ENCODE measurements around the gene ANKRD39. TPM values are rescaled to one million over a fixed set of nuclear protein-coding genes. Genes with fewer than 3 reads are reported as not detected.

ANKRD39 gene
- total RNA-seq, 1 donor from 2014 or later: 38.0 TPM

DNA sequence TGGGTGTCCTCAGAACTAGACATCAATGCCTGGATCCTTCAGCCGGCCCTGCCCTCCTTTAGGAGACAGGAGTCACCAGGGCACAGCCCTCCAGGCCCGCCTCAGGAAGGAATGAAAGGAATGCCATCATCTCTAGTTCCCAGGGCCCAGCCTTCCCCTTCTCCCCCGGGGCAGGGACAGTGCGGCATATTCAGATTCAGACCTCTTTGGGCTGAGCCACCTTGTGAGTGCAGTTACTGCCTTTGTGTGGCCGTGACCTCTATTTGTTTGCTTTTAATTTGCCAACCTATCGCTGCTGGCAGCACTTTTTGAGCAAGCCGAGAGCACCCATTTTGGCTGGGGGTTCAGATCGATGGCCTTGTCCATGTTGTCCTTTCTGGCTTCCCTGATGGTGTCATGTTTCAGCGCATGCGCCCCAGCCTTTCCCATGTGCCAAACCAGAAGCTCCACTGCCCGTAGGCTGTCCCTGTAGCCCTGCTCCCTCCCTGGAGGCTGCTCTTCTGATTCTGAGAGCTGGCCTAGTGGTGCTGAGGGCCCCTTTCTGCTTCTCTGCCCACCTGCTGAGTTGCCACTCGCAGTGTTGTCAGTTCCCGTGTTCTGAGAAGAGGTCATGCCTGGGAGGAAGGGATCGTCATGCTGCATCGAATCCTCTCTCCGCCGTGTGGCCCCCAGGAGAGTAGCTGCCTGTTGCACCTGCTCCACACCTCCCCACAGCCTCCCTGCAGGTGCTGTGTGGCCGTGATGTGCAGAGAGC, 24.9 kb downstream of the ANKRD39 start:
- intact Hi-C loops (cut with micrococcal nuclease): no loop called here

DNA sequence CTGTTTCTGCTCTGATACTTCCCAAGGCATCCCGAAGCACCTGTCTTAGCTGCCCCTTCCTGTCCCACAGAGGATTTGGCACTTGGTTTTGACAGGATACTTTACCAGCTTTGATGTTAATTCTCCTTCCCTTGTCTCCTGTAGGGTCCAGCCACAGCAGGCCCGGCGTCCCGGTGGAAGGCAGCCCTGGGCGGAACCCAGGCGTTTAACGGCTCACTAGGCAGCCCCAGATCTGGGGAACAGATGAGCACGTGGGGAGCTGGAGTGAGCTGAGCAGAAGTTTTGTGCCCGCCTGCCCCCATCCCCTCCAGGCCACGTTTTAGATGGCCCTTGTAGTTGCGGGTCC, 25.4 kb downstream of the ANKRD39 start:
- intact Hi-C loops (cut with micrococcal nuclease): no loop called here

DNA sequence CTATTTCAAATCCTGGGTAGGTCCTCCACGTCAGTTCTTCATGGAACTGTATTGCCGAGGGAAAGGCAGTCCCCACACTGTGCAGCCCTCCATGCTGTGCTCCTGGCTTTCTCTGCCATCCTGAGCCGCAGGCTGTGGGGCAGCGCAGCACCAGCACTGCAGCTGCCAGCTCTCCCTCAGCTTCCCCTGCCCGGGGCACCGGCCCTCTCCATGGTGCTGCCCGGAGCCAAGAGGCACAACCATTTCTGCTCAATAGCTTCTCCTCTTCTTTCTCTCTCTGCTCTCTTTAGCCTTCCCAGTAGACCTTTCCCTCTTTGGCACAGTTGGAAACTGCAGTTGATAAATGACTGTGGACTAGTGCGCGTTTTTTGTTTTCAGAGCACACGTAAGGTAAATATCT, 26.1 kb downstream of the ANKRD39 start:
- intact Hi-C loops (cut with micrococcal nuclease): no loop called here

DNA sequence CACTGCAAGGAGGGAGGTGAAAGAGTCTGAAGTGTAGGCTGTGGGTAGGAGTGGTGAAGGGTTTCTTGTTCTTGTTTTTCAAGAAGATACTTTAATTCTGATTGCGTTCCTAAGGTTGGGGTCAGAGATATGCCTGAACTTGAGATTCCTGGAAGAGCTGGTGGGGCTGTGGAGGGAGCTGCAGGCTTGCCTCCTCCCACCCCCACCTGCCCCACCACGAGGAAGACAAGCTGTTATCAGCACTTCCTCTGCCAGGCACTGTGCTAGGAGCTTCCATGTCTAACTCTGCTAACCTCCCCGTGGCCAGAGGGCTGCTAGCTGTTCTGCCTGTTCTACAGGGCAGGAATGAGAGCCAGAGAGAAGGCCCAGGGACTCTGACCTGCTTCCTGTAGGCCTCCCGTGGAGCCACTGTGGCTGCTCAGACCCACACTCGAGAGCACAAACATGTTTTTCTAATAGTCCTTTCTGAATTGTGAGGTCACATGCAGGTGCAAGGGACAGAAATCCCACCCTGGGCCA, 27.7 kb downstream of the ANKRD39 start:
- intact Hi-C loops (cut with micrococcal nuclease): no loop called here

DNA sequence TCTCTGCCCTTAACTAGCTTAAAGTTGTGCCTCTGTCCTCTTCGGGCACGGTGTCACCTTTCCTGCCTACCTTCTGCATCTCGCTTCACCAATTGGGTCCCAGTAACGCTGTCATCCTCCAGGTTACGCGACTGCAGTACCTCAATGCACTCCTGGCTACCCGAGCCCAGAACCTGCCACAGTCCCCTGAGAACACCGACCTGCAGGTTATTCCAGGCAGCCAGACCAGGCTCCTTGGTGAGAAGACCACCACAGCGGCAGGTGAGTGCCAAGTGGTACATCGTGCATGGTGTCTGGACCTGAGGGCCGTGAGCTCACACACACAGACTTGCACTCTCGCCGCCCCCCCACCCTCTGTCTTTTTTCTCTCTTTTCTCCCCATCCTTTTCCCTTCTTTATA, 28.9 kb downstream of the ANKRD39 start:
- intact Hi-C loops (cut with micrococcal nuclease): no loop called here

DNA sequence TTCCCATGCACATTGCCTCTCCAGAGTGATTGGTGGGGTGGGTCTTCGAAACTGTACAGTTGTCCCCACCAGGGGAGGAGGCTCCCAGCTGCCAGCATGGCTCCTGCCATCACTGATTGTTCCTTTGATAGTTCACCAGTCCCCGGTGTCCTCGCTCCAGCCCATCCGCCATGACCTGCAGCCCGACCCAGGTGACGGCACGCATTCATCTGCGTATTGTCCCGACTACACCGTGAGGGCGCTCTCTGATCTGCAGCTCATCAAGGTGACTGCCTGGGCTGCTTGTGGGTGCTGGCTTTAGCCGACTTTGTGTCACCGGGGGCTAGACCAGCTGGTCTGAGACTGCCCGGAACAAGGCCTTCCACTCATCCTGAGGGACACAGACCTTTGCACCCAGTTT, 29.4 kb downstream of the ANKRD39 start:
- intact Hi-C loops (cut with micrococcal nuclease): no loop called here

DNA sequence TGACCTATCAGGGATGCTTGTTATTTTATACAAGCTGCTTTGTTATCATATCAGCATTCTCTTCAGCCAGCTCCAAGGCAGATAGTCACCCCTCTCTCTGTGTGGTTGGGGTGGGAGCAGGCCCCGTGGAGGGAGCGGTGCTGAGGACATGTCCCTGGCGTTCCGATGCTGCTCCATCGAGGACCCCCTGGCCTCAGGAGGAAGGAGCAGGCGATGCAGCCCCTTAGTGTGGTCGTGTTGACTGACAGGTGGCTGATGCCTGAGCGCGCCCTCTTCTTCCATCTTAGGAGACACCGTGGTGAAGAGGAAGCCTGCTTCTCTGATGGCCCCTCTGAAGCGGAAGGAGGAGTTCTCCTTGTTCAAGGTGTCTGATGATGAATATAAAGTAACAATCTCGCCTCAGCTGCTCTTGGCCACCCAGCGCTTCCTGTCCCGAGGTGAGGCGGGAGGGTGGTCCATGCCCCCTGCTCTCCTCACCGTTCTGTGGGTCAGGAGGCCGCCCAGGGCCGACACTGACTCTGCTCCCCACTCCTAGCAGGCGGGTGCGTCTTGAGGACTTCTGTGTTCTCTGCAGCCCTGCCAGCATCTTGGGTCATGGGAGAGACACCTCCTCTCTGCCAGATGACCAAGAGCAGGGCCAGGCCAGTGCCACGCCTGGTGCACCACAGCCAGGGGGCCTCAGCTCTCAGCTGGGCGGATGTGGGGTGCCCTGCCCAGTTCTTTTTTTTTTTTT, 31.1 kb downstream of the ANKRD39 start:
- intact Hi-C loops (cut with micrococcal nuclease): no loop called here

DNA sequence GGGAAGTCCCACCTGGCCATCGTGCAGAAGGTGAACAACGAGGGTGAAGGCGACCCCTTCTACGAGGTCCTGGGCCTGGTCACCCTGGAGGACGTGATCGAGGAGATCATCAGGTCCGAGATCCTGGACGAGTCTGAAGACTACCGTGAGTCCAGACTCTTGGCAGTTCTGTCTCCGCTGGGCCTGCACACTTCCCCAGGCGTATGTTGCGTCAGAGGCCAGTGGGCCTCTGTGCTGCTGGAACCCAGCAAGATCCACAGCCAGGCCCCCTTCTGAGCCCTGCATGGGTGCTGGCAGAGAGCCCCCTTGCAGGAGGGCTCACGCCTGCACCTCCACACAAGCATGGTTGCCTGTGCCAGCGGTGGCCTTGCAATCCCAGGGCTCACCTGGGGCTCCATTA, 32.8 kb downstream of the ANKRD39 start:
- intact Hi-C loops (cut with micrococcal nuclease): no loop called here

DNA sequence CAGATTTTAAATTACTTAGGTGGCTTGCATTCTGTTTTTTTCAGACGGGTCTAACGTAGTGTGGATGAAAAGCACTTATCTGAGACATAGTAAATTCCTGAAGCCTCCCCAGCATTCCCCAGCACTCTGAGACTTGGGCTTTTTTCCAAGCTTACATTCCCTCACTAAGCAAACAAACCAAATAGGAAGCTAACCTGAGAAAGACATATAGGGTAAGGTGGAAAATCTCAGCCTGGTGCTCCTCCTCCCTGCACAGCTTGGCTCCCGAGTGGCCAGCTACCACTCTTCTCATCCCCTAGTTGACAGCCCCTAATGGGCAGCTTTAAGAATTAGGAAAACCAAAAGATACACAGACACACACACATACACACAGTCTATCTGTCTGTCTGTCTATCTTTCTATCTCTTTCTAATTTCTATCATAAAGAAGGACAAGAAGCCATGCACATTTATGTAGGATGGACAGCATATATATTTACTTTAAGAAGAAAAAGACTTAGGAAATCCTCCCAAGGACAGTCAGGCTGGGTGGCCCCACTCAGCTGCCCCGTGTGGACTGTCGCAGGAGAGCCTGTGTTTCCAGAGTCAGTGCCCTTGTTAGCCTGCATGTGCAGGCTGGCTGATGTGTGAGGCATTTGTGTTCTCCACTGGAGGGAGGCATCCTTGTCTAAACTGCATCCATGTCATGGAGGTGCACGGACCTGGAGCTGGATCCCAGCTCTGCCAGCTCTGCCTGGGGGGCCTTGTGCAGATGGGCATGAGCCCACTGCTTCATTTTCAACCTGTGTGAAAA, 33.5 kb downstream of the ANKRD39 start:
- intact Hi-C loops (cut with micrococcal nuclease): no loop called here

DNA sequence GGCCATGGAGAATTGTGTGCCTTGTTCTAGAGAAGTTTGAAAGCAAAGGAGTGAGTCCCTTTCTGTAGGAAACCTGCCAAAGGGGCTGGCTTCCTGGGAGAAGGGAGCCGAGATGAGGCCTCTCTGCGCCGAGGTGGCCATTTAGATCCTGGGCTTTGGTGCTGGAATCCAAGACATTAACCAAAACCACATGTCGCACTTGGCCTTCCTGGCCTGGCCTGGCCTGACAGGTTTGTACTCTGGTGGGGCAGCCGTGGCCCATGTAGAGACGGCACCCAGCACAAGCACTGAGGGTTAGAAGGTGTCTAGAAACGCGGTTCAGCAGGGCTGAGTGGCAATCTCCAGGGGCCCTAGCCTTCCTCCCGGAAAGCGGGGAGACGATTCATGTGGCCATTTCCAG, 34.6 kb downstream of the ANKRD39 start:
- intact Hi-C loops (cut with micrococcal nuclease): no loop called here

DNA sequence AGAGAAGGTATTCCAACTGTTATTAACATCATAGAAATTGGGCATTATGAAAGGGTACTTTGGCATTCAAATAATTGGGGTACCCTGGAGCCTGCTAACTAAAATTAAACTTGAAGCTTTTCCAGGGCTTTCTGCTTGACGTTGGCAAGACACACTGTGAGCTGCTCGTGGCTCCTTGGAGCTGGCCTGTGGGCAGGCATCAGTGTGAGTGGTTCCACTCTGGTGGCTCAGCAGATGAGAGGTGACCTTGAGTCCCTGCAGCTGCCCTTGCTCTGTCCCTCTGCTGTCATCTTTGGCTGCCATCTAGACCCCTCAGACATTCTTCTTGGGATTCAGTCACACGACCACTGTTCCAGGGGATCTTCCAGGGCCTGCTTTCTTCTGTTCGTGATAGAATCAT, 35.0 kb downstream of the ANKRD39 start:
- intact Hi-C loops (cut with micrococcal nuclease): no loop called here

DNA sequence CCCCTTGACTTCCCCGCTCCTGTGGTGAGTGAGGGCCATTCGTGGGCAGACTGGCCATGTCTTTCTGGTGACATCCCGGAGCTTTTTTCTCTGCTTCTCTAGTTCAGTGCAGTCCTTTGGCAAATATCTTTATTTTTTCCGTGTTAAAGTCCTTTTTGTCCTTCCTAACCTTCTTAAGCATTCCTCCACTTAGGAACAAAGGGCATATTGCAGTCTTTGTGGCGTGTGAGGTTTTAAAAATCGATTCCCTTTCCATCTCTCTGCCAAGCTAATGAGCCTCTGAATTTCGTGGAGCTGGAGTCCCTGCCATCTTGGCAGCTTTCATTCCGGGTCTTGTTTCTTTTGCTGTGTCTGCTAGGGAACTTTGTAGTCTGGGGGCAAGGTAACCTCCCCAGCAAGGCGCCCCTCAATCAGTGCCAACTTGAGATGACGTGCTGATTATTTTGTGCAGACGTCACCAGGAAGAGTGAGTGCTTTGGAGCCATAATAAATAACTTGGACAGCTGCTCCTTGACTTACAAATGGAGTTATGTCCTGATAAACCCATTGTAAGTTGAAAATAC, 36.6 kb downstream of the ANKRD39 start:
- intact Hi-C loops (cut with micrococcal nuclease): no loop called here

DNA sequence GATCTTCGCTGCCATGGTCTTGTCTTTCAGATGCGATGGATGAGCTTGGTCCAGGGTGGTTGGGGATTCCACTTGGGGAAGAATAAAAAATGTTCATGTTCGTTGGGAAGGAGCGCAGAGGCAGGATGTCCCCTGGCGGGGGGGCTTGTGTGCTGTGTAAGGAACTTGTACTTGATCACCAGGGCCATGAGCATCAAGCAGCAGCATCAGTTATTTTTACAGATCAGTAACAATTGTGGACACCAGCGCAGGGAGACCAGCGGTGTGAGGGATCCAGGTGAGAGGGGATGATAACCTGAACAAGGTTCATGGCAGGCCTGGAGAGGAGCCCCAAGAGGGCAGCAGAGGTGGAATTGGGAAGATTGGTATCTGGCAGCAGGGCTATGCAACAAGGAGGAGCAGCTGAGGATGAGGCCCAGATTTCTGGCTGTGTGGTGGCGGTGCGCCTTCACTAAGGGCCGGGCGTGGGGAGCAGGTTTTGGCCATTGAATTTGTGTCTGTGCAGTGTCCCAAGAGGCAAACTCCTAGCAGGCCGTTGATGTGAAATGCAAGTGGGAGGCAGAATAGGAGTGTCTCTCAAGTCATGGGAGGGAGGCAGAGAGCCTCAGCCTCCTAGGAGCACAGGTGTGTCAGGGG, 37.8 kb downstream of the ANKRD39 start:
- intact Hi-C loops (cut with micrococcal nuclease): no loop called here

DNA sequence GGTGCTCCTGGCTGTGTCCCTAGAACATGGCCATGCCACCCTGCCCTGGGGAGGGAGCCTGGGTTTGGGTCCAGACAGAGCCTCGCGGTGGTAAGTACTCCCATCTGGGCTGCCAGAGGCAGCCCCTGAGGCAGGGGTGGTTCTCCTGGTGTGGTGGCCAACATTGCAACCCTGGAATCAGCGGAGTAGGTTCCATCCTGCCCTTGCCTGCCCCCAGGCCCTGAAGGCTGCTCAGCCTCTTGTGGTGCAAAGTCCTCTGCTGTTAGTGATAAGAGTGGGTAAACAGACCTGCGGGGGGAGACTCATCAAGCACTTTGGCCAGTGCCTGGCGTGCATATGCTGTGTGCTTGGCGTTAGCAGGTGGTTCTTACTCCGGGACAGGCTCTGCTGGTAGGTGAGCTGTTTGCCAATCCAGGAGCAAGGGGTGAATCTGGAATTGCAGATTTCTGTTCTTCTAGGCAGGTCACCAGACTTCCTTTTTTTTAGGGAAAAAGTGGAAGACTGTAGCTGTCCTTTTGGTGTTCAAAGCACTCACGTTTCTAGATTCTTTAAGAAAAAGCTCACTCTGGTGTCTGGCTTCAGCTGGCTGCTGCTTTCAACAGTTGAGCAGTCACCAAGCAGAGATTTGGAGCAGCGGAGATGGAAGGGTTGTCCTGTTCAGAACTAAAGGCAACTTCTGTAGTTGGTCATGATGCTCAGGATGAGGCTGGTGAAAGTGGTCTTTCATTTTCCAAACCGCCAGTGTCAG, 38.5 kb downstream of the ANKRD39 start:
- intact Hi-C loops (cut with micrococcal nuclease): no loop called here

DNA sequence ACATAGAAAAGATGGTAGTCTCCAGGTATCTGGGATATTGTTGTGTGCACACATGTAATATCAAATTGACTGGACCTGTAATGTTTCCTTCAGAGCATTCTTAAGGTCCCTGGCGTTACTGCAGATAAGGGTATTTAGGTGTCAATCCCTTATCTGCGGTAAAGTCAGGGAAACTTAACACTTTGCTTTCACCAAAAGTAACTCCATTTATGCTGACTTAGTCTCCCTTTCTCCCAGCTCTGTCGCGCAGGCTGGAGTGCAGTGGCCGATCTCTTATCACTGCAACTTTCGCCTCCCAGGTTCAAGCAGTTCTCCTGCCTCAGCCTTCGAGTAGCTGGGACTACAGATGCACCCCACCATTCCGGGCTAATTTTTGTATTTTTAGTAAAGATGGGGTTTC, 39.9 kb downstream of the ANKRD39 start:
- intact Hi-C loops (cut with micrococcal nuclease): loop anchor here (2.0 kb wide), 1 partner anchor 57 kb away; the partner anchor contains the start of gene CNNM4

DNA sequence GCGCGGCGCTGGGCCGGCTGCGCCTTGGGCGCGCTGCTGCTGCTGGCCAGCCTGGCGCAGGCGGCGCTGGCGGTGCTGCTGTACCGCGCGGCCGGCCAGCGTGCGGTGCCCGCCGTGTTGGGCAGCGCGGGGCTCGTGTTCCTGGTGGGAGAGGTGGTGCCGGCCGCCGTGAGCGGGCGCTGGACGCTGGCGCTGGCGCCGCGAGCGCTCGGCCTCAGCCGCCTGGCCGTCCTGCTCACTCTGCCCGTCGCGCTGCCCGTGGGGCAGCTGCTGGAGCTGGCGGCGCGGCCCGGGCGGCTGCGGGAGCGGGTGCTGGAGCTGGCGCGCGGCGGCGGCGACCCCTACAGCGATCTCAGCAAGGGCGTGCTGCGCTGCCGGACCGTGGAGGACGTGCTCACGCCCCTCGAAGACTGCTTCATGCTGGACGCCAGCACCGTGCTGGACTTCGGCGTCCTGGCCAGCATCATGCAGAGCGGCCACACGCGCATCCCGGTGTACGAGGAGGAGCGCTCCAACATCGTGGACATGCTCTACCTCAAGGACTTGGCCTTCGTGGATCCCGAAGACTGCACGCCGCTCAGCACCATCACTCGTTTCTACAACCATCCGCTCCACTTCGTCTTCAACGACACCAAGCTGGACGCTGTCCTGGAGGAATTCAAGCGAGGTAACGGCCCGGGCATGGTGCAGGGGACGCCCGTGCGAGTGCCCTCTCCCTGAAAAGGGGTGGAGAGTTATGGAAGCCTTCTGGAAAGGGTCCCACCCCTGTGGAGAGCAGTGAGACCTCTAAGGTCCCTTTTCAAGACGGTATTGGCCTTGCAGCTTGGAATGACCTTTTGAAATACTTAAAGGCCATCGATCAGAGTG, 40.7 kb downstream of the ANKRD39 start:
- intact Hi-C loops (cut with micrococcal nuclease): loop anchor here (1.0 to 2.0 kb wide), 6 partner anchors 22 to 179 kb away; partner anchors contain the start of genes ANKRD39, CNNM4, KANSL3 and LMAN2L

DNA sequence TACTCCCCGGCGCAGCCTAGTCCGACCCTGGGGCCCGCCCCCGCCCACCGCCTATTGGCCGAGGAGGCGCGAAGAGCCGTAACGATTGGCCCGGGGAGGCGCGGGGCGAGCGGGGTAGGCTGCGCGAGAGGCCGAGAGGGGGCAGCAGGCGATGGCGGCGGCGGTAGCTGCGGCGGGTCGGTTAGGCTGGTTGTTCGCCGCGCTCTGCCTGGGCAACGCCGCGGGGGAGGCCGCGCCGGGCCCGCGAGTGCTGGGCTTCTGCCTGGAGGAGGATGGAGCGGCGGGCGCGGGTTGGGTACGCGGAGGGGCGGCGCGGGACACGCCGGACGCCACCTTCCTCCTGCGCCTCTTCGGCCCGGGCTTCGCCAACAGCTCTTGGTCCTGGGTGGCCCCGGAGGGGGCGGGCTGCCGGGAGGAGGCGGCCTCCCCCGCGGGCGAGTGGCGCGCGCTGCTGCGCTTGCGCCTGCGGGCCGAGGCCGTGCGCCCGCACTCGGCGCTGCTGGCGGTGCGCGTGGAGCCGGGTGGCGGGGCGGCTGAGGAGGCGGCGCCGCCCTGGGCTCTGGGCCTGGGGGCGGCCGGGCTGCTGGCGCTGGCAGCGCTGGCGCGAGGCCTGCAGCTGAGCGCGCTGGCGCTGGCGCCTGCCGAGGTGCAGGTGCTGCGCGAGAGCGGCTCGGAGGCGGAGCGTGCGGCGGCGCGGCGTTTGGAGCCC, 41.5 kb downstream of the ANKRD39 start, which contains the start of gene CNNM3:
CNNM3 (plus strand) TSS at position 142 of the 709 bp plus-strand sequence; CDS start at position 152, 10 bp downstream.
- intact Hi-C loops (cut with micrococcal nuclease): loop anchor here (1.0 to 2.0 kb wide), 6 partner anchors 23 to 178 kb away; partner anchors contain the start of genes ANKRD39, CNNM4, KANSL3 and LMAN2L
